ENCODE measurements around the gene PIGB. TPM values are rescaled to one million over a fixed set of nuclear protein-coding genes. Genes with fewer than 3 reads are reported as not detected.
"Not testable (repeated sequence)": the region's sequence is repeated elsewhere in the genome, so short reads cannot be mapped to it uniquely, and the experiment has no call there.

Gene PIGB
- total RNA-seq, 3 donors from 2014 or later (not counting 1 experiment from before 2014, with no cell fraction given), result 24.9 to 33.5 (median 26.1) TPM

DNA sequence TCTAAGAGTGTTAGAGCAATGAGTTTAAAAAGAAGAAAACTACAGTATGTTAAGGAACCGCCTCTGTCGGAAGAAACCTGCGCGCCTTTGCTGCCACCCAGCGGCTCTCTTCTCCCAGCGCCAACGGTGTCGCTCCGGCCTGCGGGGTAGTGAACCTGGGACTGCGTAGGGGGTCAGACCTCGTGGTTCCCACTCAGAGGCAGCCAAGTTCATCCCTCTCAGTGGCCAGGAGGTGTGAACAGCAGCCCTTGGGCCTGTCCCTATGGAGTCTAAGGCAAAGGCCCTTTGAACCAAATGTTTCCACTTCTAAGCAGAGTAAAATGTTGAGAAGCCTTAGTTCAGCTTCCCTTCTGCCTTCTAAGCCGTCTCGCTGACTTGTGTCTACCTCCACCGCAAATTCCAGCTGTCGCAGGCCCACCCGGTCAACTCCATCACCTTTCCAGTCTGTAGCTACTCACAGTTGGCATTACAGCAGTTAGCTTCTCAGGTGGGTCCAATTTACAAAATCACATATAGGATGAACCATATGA lies 28.4 kb upstream of the PIGB start:
- Mint-ChIP-seq H3K9me3 (no peaks in the 10 kb centered on the region), H3K27ac (peak overlapping the region; percentile 93 to 99), H3K4me3 (peak overlapping the region; percentile 92), H3K27me3 (ENCODE audit: low read depth in 2 of 2) (no peaks in the 10 kb centered on the region), H3K36me3 (no peaks in the 10 kb centered on the region), H3K4me1 (peaks cover 40 to 41% of the 10 kb centered on the region in 2 donors)
- Histone ChIP-seq H3K4me3 (ENCODE audit: low read length) (peak overlapping the region; percentile 80), H3K9me3 (ENCODE audit: control insufficient read depth, insufficient read depth, low read length) (no peaks in the 10 kb centered on the region), H3K36me3 (ENCODE audit: control insufficient read depth, insufficient read depth, low read length) (no peaks in the 10 kb centered on the region), H3K27ac (ENCODE audit: low read length) (peak overlapping the region; percentile 91), H3K4me1 (ENCODE audit: control insufficient read depth, insufficient read depth, low read length) (peaks cover 24% of the 10 kb centered on the region), H3K27me3 (ENCODE audit: control insufficient read depth, insufficient read depth, low read length) (no peaks in the 10 kb centered on the region)
- intact Hi-C loops (cut with micrococcal nuclease), result loop anchor here (1.0 kb wide), 4 partner anchors 8 to 93 kb away; no protein-coding TSS in a partner anchor
- TF ChIP-seq, protein P1, sequence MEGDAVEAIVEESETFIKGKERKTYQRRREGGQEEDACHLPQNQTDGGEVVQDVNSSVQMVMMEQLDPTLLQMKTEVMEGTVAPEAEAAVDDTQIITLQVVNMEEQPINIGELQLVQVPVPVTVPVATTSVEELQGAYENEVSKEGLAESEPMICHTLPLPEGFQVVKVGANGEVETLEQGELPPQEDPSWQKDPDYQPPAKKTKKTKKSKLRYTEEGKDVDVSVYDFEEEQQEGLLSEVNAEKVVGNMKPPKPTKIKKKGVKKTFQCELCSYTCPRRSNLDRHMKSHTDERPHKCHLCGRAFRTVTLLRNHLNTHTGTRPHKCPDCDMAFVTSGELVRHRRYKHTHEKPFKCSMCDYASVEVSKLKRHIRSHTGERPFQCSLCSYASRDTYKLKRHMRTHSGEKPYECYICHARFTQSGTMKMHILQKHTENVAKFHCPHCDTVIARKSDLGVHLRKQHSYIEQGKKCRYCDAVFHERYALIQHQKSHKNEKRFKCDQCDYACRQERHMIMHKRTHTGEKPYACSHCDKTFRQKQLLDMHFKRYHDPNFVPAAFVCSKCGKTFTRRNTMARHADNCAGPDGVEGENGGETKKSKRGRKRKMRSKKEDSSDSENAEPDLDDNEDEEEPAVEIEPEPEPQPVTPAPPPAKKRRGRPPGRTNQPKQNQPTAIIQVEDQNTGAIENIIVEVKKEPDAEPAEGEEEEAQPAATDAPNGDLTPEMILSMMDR (IDR thresholded peaks at IDR 0.05), result peak; percentile 93
- WGBS (ENCODE audit: insufficient coverage), result 27% methylated on average over 17 of the region's 17 CpGs
- DNase-seq, result peak; percentile 82 to 91
- ATAC-seq, result peak; percentile 66 to 87 (median 77)

DNA sequence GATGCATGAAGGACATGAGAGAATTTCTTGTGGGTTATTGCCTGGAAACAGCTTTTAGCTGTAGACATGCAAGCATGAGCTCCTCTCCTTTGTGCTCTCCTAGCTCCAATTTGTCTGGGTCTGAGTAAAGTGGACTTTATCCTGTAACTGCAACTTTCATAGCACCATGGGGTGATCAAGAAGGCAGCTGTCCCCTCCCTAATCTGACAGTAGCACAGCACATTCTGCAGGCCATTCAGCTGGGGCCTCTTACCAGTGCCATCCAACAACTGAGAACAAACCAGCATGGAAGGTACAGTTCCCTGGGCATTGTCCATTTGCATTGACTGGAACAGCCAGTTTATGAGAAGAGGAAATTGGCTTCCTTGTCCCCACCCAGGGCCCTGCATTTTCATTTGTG lies 21.7 kb upstream of the PIGB start:
- TF ChIP-seq, protein P1 (IDR thresholded peaks at IDR 0.05), result no peak
- ATAC-seq (no peak), DNase-seq (no peak)
- Mint-ChIP-seq H3K4me3 (no peak overlapping the region), H3K27me3 (ENCODE audit: low read depth in 2 of 2) (no peaks in the 10 kb centered on the region), H3K9me3 (no peaks in the 10 kb centered on the region), H3K4me1 (no peaks in the 10 kb centered on the region), H3K27ac (no peak overlapping the region), H3K36me3 (no peaks in the 10 kb centered on the region)
- no peaks in the 10 kb centered on the region for H3K4me1 ChIP-seq (ENCODE audit: control insufficient read depth, insufficient read depth, low read length)
- H3K4me3 ChIP-seq (ENCODE audit: low read length), result no peak overlapping the region
- no peak overlapping the region for H3K27ac ChIP-seq (ENCODE audit: low read length)
- H3K9me3 ChIP-seq (ENCODE audit: control insufficient read depth, insufficient read depth, low read length), result no peaks in the 10 kb centered on the region
- H3K27me3 ChIP-seq (ENCODE audit: control insufficient read depth, insufficient read depth, low read length), result no peaks in the 10 kb centered on the region
- no peaks in the 10 kb centered on the region for H3K36me3 ChIP-seq (ENCODE audit: control insufficient read depth, insufficient read depth, low read length)
- intact Hi-C loops (cut with micrococcal nuclease), result no loop called here

DNA sequence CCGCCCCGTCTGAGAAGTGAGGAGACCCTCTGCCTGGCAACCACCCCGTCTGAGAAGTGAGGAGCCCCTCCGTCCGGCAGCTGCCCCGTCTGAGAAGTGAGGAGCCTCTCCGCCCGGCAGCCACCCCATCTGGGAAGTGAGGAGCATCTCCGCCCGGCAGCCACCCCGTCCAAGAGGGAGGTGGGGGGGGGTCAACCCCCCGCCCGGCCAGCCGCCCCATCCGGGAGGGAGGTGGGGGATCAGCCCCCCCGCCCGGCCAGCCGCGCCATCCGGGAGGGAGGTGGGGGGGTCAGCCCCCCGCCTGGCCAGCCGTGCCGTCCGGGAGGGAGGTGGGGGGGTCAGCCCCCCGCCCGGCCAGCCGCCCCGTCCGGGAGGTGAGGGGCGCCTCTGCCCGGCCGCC lies 16.2 kb upstream of the PIGB start:
- H3K27me3 ChIP-seq (ENCODE audit: control insufficient read depth, insufficient read depth, low read length); H3K4me1 ChIP-seq (ENCODE audit: control insufficient read depth, insufficient read depth, low read length); H3K9me3 Mint-ChIP-seq; H3K36me3 ChIP-seq (ENCODE audit: control insufficient read depth, insufficient read depth, low read length); DNase-seq; H3K4me3 Mint-ChIP-seq; H3K4me3 ChIP-seq (ENCODE audit: low read length); H3K27ac Mint-ChIP-seq; H3K27ac ChIP-seq (ENCODE audit: low read length); intact Hi-C loops (cut with micrococcal nuclease); H3K36me3 Mint-ChIP-seq; H3K27me3 Mint-ChIP-seq (ENCODE audit: low read depth in 2 of 2); H3K4me1 Mint-ChIP-seq; ATAC-seq; H3K9me3 ChIP-seq (ENCODE audit: control insufficient read depth, insufficient read depth, low read length): not testable (repeated sequence)
- 93% methylated on average over 3 of the region's 32 CpGs for WGBS (ENCODE audit: insufficient coverage)

DNA sequence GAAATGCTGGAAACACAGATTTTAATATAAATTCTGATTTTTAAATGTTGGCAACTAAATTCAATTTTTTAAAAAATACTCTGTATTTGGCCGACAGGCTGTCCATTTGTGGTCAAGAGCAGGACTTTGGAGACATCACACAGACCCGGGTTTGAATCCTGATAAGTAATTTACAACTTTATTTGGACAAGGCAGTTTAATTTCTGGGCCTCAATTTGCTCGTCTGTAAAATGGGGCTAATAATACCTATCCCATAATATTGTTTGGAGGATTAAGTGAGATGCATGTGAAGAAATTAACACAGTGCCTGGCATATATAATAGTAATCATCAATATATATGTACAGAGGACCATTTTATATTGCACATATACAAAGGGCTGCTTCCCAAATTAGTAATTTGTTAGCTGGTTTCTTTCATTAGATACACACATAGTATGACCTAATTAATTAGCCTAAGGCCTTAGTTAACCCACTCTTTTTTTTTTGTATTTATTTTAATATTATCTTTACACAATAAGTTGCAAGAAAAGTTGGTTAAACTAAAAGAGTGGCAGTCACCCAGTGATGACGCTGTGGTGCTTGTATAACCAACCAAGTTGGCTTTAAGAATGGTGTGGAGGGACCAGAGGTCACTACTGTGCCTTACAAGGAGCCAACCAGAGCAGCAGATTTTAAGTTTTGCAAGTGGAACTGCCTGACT lies 665 bp downstream of the PIGB start:
- Histone ChIP-seq H3K4me1 (ENCODE audit: control insufficient read depth, insufficient read depth, low read length) (peaks cover 17% of the 10 kb centered on the region), H3K36me3 (ENCODE audit: control insufficient read depth, insufficient read depth, low read length) (peaks cover 1% of the 10 kb centered on the region), H3K27me3 (ENCODE audit: control insufficient read depth, insufficient read depth, low read length) (no peaks in the 10 kb centered on the region), H3K9me3 (ENCODE audit: control insufficient read depth, insufficient read depth, low read length) (no peaks in the 10 kb centered on the region), H3K4me3 (ENCODE audit: low read length) (peak overlapping the region; percentile 76), H3K27ac (ENCODE audit: low read length) (peak overlapping the region; percentile 91)
- Mint-ChIP-seq H3K36me3 (peaks cover 7% of the 10 kb centered on the region), H3K27ac (peak overlapping the region; percentile 99), H3K27me3 (ENCODE audit: low read depth in 2 of 2) (no peaks in the 10 kb centered on the region), H3K9me3 (no peaks in the 10 kb centered on the region), H3K4me1 (peaks cover 58 to 63% of the 10 kb centered on the region in 2 donors), H3K4me3 (peak overlapping the region; percentile 99)
- no peak for ATAC-seq
- TF ChIP-seq, protein P1 (IDR thresholded peaks at IDR 0.05), result no peak
- DNase-seq, result peak in 1 of 2 donors; percentile 23
- intact Hi-C loops (cut with micrococcal nuclease), result loop anchor here (5.0 kb wide), 2 partner anchors 37 to 88 kb away; partner anchors contain the start of genes CCPG1 and PIERCE2
- WGBS (ENCODE audit: insufficient coverage), result 34% methylated on average over 3 of the region's 4 CpGs
